C4-2B (cell line): ENCODE data around the gene OR6K3.

Experiments
- H3K27ac ChIP-seq: fragments of 450-650 bp; 2 replicates; pipeline ENCODE4 v1.5.1; 2017
- ZFX ChIP-seq: fragments of 450-650 bp; IDR thresholded peaks from 2 replicates; pipeline ENCODE4 v1.6.1; 2017
- TF ChIP-seq, protein P1 (sequence below): fragments of 450-650 bp; conservative IDR thresholded peaks from 2 replicates; pipeline ENCODE4 v1.5.1; 2017; ENCODE audit warnings: mild to moderate bottlenecking

OR6K3 gene, protein sequence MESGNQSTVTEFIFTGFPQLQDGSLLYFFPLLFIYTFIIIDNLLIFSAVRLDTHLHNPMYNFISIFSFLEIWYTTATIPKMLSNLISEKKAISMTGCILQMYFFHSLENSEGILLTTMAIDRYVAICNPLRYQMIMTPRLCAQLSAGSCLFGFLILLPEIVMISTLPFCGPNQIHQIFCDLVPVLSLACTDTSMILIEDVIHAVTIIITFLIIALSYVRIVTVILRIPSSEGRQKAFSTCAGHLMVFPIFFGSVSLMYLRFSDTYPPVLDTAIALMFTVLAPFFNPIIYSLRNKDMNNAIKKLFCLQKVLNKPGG

DNA sequence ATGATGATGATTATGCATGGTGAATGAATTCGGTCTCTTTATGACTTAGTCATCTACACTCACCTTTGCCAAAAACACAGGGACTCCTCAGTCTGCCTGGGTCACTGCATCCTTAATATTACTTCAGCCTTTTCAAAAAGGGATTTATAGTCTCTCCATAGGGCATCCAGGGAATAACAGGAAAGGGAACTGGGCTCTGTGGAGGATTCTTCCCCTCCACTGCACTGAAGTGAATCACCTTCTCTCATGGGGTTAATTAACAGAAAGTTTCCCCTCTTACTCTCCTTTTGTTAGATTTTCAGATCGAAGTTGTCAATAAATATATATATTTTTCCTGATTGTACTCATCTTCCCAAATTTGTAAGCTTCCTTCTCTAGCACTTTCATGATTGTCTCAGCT, at the start of gene OR6K3:
Gene OR6K3 (minus strand): TSS at position 101 of the 400 bp plus-strand sequence. CDS start 2,605 bp downstream, outside the sequence.
- no peak within 1 kb of the TSS for H3K27ac ChIP-seq
- TF ChIP-seq, protein P1, sequence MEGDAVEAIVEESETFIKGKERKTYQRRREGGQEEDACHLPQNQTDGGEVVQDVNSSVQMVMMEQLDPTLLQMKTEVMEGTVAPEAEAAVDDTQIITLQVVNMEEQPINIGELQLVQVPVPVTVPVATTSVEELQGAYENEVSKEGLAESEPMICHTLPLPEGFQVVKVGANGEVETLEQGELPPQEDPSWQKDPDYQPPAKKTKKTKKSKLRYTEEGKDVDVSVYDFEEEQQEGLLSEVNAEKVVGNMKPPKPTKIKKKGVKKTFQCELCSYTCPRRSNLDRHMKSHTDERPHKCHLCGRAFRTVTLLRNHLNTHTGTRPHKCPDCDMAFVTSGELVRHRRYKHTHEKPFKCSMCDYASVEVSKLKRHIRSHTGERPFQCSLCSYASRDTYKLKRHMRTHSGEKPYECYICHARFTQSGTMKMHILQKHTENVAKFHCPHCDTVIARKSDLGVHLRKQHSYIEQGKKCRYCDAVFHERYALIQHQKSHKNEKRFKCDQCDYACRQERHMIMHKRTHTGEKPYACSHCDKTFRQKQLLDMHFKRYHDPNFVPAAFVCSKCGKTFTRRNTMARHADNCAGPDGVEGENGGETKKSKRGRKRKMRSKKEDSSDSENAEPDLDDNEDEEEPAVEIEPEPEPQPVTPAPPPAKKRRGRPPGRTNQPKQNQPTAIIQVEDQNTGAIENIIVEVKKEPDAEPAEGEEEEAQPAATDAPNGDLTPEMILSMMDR: no peak
- no peak for TF ChIP-seq ZFX

DNA sequence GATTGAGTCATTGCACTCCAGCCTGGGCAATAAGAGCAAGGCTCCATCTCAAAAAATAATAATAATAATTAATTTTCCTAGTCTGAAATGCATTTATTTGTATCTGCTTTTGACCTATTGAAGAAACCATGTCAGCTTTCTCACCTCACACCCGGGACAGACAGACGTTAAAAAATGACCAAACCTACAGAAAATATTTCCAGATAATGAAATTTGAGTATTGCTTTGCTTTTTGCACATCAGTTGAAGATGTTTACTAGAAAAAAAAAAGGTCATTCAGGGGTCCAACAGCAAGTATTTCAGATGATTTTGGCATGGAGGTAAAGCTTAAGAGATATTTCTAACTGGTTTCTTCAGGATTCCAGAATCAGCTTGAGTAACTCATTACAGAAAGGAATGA, 33.9 kb upstream of the OR6K3 start, which contains the start of gene OR6K6:
Gene OR6K6 (plus strand): TSS at position 301 of the 400 bp plus-strand sequence. CDS start 168 bp downstream, outside the sequence.
- no peak within 1 kb of the TSS for H3K27ac ChIP-seq
- TF ChIP-seq, protein P1: no peak
- TF ChIP-seq ZFX: no peak

DNA sequence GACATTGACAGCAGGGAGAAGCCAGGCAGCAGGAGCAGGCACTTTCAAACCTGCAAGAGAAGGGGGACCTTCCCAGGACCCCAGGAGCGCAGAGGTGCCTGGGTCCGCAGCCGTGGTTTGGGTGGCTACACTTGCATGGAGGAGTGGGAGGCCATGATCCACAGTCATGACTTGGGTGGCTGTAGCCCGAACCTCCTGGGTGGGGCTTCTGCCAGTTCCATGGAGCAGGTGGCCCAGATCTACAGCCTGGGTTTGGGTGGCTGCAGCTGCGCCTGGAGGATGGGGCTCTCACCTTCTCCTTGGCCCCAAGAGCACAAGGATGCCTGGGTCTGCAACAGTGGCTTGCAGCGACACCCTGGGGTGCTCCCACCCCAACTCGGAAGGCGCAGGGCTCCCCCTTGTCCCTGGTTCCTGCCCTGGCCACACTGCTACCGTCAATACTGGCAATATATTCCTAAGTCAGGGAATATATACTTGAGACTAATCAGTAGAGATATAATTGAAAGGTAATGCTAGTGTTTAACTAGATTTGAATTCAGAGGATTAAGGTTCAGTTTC, 31.7 kb upstream of the OR6K3 start:
- H3K27ac ChIP-seq: no peak overlapping the region
- no peak for TF ChIP-seq ZFX
- TF ChIP-seq, protein P1: no peak

DNA sequence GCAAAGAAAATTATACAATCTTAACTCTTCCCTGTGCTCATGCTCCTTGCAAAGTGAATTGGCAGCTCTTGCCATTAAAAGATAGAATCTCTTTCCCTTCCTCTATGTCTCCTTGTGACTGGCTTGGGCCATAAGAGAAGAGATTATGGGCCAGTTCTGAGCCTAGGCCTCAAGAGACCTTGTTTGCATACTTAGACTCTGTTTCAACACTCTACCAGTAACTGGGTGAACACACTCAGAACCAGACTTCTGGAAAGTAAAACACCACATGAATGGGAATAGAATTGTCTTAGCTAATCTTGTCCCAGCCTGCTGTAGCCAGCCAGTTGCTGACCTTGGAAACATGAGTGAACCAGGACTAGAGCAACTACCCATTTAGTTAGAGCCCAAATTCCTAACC, 15.3 kb upstream of the OR6K3 start:
- TF ChIP-seq, protein P1: no peak
- no peak for TF ChIP-seq ZFX
- H3K27ac ChIP-seq: no peak overlapping the region

DNA sequence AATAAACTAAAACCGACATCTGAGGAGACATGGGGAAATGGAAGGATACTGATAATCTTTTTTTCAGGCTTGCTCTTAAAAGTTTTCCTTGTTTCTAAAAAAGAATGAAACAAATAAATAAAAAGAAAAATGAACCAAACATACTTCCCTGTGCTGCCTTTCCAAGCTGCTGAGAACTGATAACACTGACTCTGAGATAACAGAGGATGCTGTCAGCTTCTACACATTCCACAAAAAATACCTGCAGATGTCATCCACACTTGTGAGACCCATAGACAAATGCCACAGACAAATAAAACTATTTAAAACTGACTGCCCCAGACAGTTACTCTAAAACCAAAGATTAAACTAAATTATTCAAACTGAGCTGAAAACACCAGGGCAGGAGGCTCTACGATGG, 12.0 kb upstream of the OR6K3 start:
- H3K27ac ChIP-seq: no peak overlapping the region

DNA sequence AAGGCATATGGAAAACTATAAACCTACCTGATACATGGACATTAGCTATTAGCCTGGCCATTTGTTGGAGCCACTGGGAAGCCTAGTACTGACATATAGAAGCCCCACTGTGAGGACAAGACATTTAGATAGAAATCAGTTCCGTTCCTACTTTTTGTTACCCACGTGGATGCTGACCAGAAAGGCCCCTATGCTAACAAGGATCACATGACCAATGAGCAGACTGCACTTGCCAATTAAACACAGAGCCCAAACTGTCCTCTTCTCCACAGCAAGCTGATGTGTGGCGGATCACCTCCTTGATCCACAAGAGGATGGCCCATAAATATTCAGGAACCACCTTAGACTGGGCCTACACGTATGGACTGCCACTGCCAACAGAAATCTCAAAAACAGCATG, 11.2 kb upstream of the OR6K3 start:
- H3K27ac ChIP-seq: no peak overlapping the region
- TF ChIP-seq, protein P1: no peak
- TF ChIP-seq ZFX: no peak

More for the DNA sequence above, 12.0 kb upstream of the OR6K3 start:
- no peak for TF ChIP-seq ZFX
- TF ChIP-seq, protein P1: no peak

DNA sequence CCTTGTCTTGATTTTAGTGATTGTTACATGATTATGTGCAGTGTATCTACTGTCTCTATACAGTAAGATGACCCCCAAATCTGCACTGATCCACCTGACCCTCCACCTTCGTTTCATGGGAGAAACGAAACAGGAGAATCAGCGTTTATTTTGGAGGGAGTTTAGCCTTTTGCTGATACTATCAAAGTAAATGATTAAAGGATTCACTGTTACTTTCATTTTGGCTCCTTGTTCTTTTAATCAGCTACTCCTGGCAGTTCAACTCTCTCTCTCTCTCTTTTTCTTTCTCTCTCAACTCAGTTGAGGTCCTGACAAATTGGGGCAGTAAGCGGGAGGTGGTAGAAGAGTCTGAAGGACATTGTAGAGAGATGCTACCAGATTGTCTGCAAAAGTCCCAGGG, 9.9 kb upstream of the OR6K3 start:
- TF ChIP-seq ZFX: no peak
- TF ChIP-seq, protein P1: no peak

More for the DNA sequence above, 9.9 kb upstream of the OR6K3 start:
- no peak overlapping the region for H3K27ac ChIP-seq
